Trophoblast cell (in vitro differentiated cells and primary cell): ENCODE results near the gene TMSB4X.
A peak's percentile ranks its signal among the peaks of the same experiment; 100 is the strongest.

ENCODE experiments used
- DNase-seq, 2 donors: peaks; one replicate each; pipeline ENCODE4 v3.0.0-alpha.2; 2016
- H2AFZ ChIP-seq: 2 replicates; pipeline ENCODE4 v1.6.1; 2013; ENCODE audit warnings: low read length, moderate library complexity, mild to moderate bottlenecking; ENCODE audit not compliant: insufficient read depth, poor library complexity
- H2AK5ac ChIP-seq: 2 replicates; pipeline ENCODE4 v1.6.1; 2013; ENCODE audit warnings: mild to moderate bottlenecking, low read length
- H2BK120ac ChIP-seq: 2 replicates; pipeline ENCODE4 v1.6.1; 2013; ENCODE audit warnings: low read length, mild to moderate bottlenecking, moderate library complexity; ENCODE audit not compliant: insufficient read depth, poor library complexity
- H2BK12ac ChIP-seq: 2 replicates; pipeline ENCODE4 v1.6.1; 2013; ENCODE audit warnings: mild to moderate bottlenecking, low read length, moderate library complexity
- H2BK5ac ChIP-seq: 2 replicates; pipeline ENCODE4 v1.6.1; 2013; ENCODE audit warnings: low read length, low read depth, moderate library complexity, mild to moderate bottlenecking; ENCODE audit not compliant: poor library complexity
- H3K14ac ChIP-seq: 2 replicates; pipeline ENCODE4 v1.6.1; 2013; ENCODE audit warnings: mild to moderate bottlenecking, low read length
- H3K18ac ChIP-seq: 2 replicates; pipeline ENCODE4 v1.6.1; 2013; ENCODE audit warnings: mild to moderate bottlenecking, low read length
- H3K23ac ChIP-seq: 2 replicates; pipeline ENCODE4 v1.6.1; 2013; ENCODE audit warnings: low read length
- H3K27ac ChIP-seq: 2 replicates; pipeline ENCODE4 v1.5.1; 2013; ENCODE audit warnings: low read depth, mild to moderate bottlenecking, inconsistent platforms, low read length, moderate library complexity
- H3K27me3 ChIP-seq: 2 replicates; pipeline ENCODE4 v1.6.1; 2013; ENCODE audit warnings: inconsistent platforms, mild to moderate bottlenecking, low read length, moderate library complexity; ENCODE audit not compliant: insufficient read depth
- H3K36me3 ChIP-seq, 2 experiments: 1 replicate in 1 of 2; 2 replicates in 1 of 2; pipeline ENCODE4 v1.6.1; 2013; ENCODE audit warnings: low read length in 2 of 2, mild to moderate bottlenecking in 2 of 2, moderate library complexity in 1 of 2; ENCODE audit not compliant: insufficient read depth in 2 of 2, control insufficient read depth in 1 of 2
- H3K4ac ChIP-seq: 2 replicates; pipeline ENCODE4 v1.6.1; 2013; ENCODE audit warnings: low read depth, mild to moderate bottlenecking, low read length, moderate library complexity
- H3K4me1 ChIP-seq, 2 experiments: 1 replicate in 1 of 2; 2 replicates in 1 of 2; pipeline ENCODE4 v1.6.1; 2013; ENCODE audit warnings: low read length in 2 of 2, mild to moderate bottlenecking in 2 of 2, moderate library complexity in 1 of 2; ENCODE audit not compliant: insufficient read depth in 2 of 2, control insufficient read depth in 1 of 2
- H3K4me2 ChIP-seq: 2 replicates; pipeline ENCODE4 v1.6.1; 2013; ENCODE audit warnings: inconsistent platforms, mild to moderate bottlenecking, low read length, moderate library complexity
- H3K4me3 ChIP-seq: 2 replicates; pipeline ENCODE4 v1.5.1; 2013; ENCODE audit warnings: mild to moderate bottlenecking, low read depth, low read length, inconsistent platforms
- H3K79me1 ChIP-seq: one replicate; pipeline ENCODE4 v1.6.1; 2013; ENCODE audit warnings: low read length
- H3K79me2 ChIP-seq: 2 replicates; pipeline ENCODE4 v1.6.1; 2013; ENCODE audit warnings: low read length, mild to moderate bottlenecking; ENCODE audit not compliant: control insufficient read depth, insufficient read depth, poor library complexity
- H3K9ac ChIP-seq: 2 replicates; pipeline ENCODE4 v1.6.1; 2013; ENCODE audit warnings: mild to moderate bottlenecking, low read length
- H3K9me3 ChIP-seq: 2 replicates; pipeline ENCODE4 v1.6.1; 2013; ENCODE audit warnings: low read depth, mild to moderate bottlenecking, control low read depth, inconsistent platforms, low read length; ENCODE audit not compliant: insufficient read depth
- H4K12ac ChIP-seq: 2 replicates; pipeline ENCODE4 v1.6.1; 2013; ENCODE audit warnings: low read depth, mild to moderate bottlenecking, low read length, moderate library complexity
- H4K8ac ChIP-seq: 2 replicates; pipeline ENCODE4 v1.6.1; 2013; ENCODE audit warnings: low read depth, mild to moderate bottlenecking, low read length, moderate library complexity
- H4K91ac ChIP-seq: one replicate; pipeline ENCODE4 v1.6.1; 2013; ENCODE audit warnings: low read depth, mild to moderate bottlenecking, low read length, moderate library complexity
- WGBS: extraction: QIAGEN DNeasy Blood & Tissue Kit; methylation state at CpG from one replicate; pipeline ENCODE4 v1.1.7; 2013; ENCODE audit warnings: missing lambda C conversion rate; ENCODE audit not compliant: insufficient read length, insufficient coverage; ENCODE audit errors: extremely low coverage; 5-methylcytosine and 5-hydroxymethylcytosine counted together

Gene TMSB4X

DNA sequence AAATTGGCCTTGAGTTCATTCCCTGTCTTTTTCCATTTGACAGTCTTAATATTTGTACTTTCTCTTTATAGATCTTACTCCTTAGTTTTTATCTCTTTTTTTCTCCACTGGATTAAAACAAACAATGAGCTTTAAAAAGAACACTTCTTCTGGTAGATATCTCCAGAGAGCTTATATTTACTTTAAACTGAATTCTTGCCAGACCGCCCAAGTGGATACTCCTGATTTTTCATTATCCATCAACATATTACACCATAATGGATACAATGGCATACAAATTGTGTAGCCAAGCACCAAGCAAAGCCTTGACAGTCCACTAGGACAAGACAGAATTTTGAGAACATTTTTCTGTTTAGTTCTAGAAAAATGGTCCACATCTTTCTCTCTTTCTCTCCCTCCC lies 18.9 kb downstream of the TMSB4X start:
- Histone ChIP-seq H3K27me3 (no peaks in the 10 kb centered on the region), H4K91ac (no peak overlapping the region), H2AFZ (no peak overlapping the region), H2BK5ac (no peak overlapping the region), H4K12ac (no peak overlapping the region), H3K79me2 (no peaks in the 10 kb centered on the region), H3K4me3 (no peak overlapping the region), H2BK120ac (no peak overlapping the region), H3K9ac (no peak overlapping the region), H2AK5ac (no peak overlapping the region), H3K23ac (no peak overlapping the region), H4K8ac (no peak overlapping the region), H3K4me2 (no peak overlapping the region), H3K4me1 (peaks cover 0 to 2% of the 10 kb centered on the region in 2 experiments), H2BK12ac (no peak overlapping the region), H3K14ac (no peak overlapping the region), H3K9me3 (no peaks in the 10 kb centered on the region), H3K18ac (no peak overlapping the region), H3K4ac (no peak overlapping the region), H3K36me3 (no peaks in the 10 kb centered on the region), H3K79me1 (no peaks in the 10 kb centered on the region), H3K27ac (no peak overlapping the region)
- no peak for DNase-seq
- WGBS = no CpG with 5 or more reads among the region's 1 CpG

DNA sequence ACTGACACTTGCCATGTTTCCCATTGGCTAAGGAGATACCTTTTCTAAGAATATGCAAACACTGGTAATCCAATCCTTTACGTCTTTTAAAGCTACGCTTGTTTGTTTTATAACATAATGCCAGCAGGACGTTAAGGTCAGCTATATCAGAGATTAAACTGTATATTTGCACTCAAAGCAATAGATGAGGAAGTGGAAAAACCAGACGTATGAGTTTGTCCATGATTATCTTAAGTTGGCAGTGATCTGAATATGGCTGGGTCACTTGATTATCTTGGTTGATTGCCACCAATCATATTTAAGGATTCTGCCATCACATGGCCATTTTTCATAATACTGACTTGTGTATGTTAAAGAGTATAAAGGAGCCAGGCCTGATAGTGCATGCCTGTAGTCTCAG lies 19.4 kb downstream of the TMSB4X start:
- H4K91ac ChIP-seq = no peak overlapping the region
- no peak overlapping the region for H3K27ac ChIP-seq
- H3K9me3 ChIP-seq = no peaks in the 10 kb centered on the region
- no peak overlapping the region for H3K23ac ChIP-seq
- H3K9ac ChIP-seq = no peak overlapping the region
- H2AFZ ChIP-seq = no peak overlapping the region
- no peak overlapping the region for H2AK5ac ChIP-seq
- WGBS = no CpG with 5 or more reads among the region's 4 CpGs
- no peaks in the 10 kb centered on the region for H3K79me2 ChIP-seq
- H3K4me2 ChIP-seq = no peak overlapping the region
- H3K36me3 ChIP-seq = no peaks in the 10 kb centered on the region
- H3K4me3 ChIP-seq = no peak overlapping the region
- H2BK5ac ChIP-seq = no peak overlapping the region
- H3K79me1 ChIP-seq = no peaks in the 10 kb centered on the region
- no peak overlapping the region for H4K8ac ChIP-seq
- H2BK120ac ChIP-seq = no peak overlapping the region
- no peak overlapping the region for H2BK12ac ChIP-seq
- DNase-seq = no peak
- H3K4ac ChIP-seq = no peak overlapping the region
- H3K27me3 ChIP-seq = no peaks in the 10 kb centered on the region
- no peak overlapping the region for H3K14ac ChIP-seq
- H3K4me1 ChIP-seq = peaks cover 0 to 2% of the 10 kb centered on the region in 2 experiments
- no peak overlapping the region for H3K18ac ChIP-seq
- no peak overlapping the region for H4K12ac ChIP-seq

GRCh38 chrX:12996934-12997435 lies 22.1 kb downstream of the TMSB4X start:
- H4K8ac ChIP-seq = no peak overlapping the region
- H4K12ac ChIP-seq = no peak overlapping the region
- no peak overlapping the region for H2AK5ac ChIP-seq
- no peak overlapping the region for H2BK120ac ChIP-seq
- no peak overlapping the region for H2BK5ac ChIP-seq
- no peaks in the 10 kb centered on the region for H3K36me3 ChIP-seq
- H2AFZ ChIP-seq = no peak overlapping the region
- H3K4me1 ChIP-seq = peaks cover 0 to 2% of the 10 kb centered on the region in 2 experiments
- no peaks in the 10 kb centered on the region for H3K79me1 ChIP-seq
- no peak overlapping the region for H3K23ac ChIP-seq
- no peak overlapping the region for H3K4ac ChIP-seq
- no peaks in the 10 kb centered on the region for H3K9me3 ChIP-seq
- no peak for DNase-seq
- no peaks in the 10 kb centered on the region for H3K27me3 ChIP-seq
- H3K4me3 ChIP-seq = no peak overlapping the region
- H3K18ac ChIP-seq = no peak overlapping the region
- no peak overlapping the region for H3K9ac ChIP-seq
- WGBS = no CpG with 5 or more reads among the region's 3 CpGs
- H2BK12ac ChIP-seq = no peak overlapping the region
- no peaks in the 10 kb centered on the region for H3K79me2 ChIP-seq
- H3K27ac ChIP-seq = no peak overlapping the region
- H3K14ac ChIP-seq = no peak overlapping the region
- H4K91ac ChIP-seq = no peak overlapping the region
- H3K4me2 ChIP-seq = no peak overlapping the region

GRCh38 chrX:12997906-12998687 lies 23.2 kb downstream of the TMSB4X start:
- Histone ChIP-seq H3K9me3 (no peaks in the 10 kb centered on the region), H3K27me3 (no peaks in the 10 kb centered on the region), H2BK12ac (no peak overlapping the region), H3K4me3 (no peak overlapping the region), H2AK5ac (no peak overlapping the region), H3K4ac (no peak overlapping the region), H3K79me2 (no peaks in the 10 kb centered on the region), H4K8ac (peak overlapping the region; percentile 38), H4K12ac (peak overlapping the region; percentile 43), H3K4me2 (no peak overlapping the region), H3K4me1 (peaks cover 0 to 2% of the 10 kb centered on the region in 2 experiments), H3K36me3 (no peaks in the 10 kb centered on the region), H3K9ac (no peak overlapping the region), H3K27ac (no peak overlapping the region), H2BK120ac (no peak overlapping the region), H3K79me1 (no peaks in the 10 kb centered on the region), H2BK5ac (no peak overlapping the region), H2AFZ (no peak overlapping the region), H3K18ac (no peak overlapping the region), H4K91ac (no peak overlapping the region), H3K14ac (no peak overlapping the region), H3K23ac (no peak overlapping the region)
- DNase-seq = no peak
- WGBS = no CpG with 5 or more reads among the region's 5 CpGs
